Ureter (tissue), 1 donor: ENCODE measurements around the gene BICDL2. TPM values are rescaled to one million over a fixed set of nuclear protein-coding genes. Genes with fewer than 3 reads are reported as not detected.

ENCODE experiments used
- DNase-seq: peaks from one replicate; pipeline ENCODE4 v3.0.0-alpha.2; 2020; ENCODE audit warnings: low spot score
- total RNA-seq: library from RNA; stranded (reverse); gene quantifications from one replicate; pipeline ENCODE4 v1.2.4, GENCODE V29; 2023
- donor health status: DM: yes; HTN: yes; CAD: no.

BICDL2 gene
- total RNA-seq, 1 donor from 2014 or later, result 94.3 TPM

DNA sequence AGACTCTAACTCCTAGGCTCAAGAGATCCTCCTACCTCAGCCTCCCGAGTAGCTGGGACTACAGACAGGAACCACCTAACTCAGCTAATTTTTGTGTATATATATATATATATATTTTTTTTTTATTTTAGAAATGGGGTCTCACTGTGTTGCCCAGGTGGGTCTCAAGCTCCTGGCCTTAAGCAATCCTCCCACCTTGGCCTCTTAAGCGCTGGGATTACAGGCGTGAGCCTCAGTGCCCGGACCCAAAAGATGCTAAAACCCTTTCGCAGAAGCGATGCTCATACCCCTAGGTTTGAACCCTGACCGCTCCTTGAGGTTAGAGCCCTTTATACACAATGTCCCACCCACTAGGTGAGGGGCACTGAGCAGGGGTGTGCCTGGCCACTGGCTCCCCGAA lies 26.2 kb downstream of the BICDL2 start:
- no peak for DNase-seq

DNA sequence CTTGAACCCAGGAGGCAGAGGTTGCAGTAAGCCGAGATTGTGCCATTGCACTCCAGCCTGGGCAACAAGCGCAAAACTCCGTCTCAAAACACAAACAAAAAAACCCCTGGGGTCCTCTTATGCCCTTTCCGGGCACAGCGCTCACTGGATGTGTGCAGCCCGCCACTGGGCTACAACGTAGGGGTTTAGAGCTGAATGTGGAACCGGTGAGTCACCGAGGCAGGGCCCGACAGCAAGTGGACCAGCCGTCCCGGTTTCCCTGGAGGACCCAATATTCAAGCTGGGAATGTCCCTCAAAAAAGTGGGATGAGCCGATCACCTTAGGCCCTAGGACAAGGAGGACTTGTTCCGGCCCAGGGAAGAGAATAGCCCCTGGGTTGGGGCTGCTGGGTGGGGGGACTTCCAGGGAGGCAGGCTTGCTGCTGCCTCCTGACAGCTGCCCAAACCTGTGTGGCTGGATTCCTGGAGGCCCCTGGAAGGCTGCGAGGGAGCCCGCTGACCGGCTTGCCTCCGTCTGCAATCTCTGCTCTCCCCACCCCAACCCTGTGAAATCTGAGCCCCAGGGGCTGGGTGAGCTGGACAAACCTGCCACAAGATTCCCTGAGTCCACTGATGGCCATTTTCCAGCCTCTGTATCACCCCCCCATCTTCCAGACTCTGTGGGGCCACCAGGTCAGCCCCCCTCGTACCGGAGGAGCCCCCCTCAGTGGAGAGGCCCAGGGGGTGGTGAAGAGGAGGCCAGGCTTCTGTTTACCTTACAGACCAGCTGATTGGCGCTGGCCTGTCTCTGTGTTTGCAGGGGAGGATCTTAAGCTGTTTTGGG lies 27.0 kb downstream of the BICDL2 start:
- DNase-seq, result peak; percentile 81

DNA sequence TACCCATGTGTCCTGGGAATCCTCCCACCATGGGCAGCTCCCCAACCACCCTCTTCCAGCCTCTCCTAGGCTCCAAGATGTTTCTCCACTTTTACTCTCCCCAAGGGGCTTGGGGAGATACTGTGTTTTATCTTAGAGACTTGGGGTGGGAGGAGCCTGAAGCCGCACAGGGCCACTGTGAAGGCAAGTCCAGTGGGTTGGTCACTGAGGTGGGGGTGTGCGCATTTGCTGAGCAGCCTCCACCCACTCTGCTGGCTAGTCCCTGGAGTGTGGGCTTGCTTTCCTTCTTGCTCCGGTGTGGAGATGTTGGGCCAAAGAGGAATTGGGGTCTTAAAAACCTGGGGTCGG lies 28.1 kb downstream of the BICDL2 start:
- DNase-seq, result no peak

DNA sequence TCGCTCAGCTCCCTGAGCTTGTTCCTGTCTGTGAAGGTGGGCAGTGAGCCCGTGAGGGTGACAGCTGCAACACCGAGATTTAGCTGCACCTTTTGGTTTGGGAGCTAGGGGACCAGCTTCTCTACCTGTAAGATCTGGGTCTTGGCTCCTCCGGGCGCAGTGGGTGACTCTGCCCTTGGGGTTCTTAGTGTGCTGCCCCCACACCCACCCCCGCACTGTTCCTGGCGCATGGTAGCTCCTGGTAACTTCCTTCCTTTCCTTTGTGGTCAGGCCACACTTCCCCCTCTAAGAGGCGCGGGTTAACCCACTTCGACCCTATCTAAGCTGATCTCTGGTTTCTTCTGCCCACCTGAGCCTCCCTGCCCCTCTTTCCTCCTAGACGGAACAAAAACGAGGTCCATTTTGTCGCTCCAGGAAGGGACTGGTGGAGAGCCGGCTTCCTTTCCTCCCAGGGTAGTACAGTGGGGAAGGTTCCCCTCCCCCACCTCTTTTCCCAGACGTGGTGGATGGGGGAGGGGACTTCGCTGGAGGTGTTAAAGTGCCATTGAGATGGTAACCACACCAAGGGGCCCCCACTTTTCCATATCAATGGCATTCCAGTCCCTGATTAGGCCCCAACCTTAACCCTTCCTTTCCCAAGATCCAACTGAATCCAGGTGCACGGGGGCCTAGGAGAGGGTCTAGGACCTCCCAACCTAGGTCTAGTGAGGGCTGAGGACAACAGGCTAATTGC lies 28.6 kb downstream of the BICDL2 start:
- no peak for DNase-seq

DNA sequence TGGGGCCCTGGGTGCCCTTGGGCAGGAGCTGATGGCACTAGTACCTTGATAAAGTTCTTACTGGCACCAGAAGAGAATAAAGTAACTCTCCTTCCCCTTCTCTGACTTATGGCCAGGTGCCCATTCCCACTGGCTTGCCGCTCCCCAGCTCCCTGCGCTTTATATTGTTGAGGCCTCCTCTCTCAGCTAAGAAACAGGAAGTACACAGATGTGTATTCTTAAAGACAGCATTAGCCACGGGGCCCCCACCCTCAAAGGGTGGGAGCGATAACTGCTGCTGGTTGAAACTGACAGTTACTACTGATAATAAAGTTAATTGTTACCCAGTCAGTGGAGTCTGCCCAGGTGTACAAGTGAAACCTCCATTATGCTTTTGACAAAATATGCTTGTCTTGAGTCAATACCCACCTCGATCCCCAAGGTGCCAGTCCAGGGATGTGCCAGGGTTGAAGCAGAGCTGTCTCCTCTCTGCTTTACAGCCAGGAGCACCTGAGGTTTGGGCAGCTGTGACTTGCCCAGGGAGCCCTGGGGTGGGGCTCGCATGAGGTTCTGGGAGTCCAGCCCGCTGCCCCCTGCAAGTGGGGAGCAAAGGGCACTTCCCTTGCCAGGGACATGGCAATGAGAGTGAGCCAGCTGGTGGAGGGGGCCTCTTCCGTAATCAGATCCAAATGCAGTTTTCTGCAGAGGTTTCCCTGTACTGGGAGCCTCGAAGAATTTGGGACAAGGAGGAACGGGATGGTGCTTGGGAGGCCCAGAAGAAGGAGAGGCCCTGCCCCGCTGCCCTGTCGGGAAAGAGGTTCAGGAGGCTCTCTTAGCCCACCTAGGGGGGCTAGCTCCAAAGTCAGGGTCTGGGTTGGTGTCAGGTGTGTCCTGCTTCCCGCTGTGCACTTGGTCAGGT lies 29.4 kb downstream of the BICDL2 start:
- DNase-seq, result no peak

DNA sequence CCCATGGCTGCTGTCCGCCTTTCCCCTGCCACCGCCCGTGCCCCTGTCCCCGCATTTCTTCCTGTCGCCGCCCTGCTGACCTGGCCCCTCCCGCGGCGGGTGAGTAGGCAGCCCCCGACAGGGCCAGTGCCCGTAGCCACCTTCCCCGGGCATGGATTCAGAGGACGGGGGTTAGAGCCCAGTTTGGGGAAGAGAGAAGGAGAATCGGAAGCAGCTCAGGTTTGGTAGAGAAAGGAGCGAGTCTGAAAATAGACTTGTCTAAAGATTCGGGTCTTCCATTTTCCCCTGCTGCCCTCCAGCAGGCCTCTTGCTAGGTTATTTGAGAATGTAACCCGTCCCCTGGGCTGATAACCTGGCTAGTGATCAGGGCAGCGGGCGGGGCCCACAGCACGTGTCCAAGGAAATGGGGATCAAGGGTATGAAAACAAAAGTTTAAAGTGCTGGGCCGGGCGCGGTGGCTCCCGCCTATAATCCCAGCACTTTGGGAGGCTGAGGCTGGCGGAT lies 31.9 kb downstream of the BICDL2 start:
- DNase-seq, result no peak

DNA sequence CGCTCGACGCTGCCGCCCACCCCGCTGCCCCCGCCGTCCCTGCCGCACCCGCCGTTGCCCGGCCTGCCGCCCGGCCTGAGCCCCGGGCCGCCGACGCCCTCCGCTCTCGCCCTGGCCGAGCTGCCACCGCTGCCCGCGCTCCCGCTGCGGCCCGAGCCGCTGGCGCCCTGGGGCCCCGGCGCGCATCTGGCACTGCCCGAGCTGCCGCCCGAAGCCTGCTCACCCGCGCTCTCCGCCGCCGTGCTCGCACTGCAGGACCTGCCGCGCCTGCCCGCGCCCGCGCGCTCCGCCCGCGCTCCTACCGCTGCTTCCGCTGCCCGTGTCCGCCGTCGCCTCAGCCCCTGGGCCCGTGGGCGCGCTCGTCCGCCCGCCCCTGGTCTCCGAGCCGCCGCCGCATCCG lies 32.4 kb downstream of the BICDL2 start:
- DNase-seq, result no peak

DNA sequence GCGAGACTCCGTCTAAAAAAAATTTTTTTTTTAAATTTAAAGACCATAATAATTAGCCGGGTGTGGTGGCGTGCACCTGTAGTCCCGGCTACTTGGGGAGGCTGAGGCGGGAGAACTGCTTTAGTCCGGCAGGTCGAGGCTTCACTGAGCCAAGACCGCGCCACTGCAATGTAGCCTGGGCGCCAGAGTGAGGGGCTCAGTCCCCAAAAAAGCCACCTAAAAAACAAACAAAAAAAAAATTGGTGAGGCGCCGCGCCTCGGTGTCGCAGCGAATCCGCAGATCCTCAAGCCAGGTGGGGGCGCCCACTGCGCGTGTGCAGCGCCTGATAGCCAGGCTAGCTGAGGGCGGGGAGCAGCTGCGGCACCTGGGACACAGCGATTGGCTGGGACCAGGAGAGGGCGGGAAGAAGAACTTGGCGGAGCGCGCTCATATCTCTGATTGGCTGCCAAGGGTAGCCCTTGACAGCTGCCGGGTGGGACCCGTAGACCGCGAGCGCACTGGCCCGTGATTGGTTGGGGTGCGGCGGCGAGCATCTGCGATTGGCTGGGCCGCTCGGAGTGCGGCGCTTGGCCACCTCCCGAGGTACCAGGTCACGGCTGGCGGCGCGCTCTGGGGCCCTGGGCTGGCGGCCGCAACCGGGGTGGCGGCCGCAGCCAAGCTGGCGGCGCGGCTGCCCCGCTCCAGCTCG lies 33.0 kb downstream of the BICDL2 start:
- DNase-seq, result peak; percentile 96

DNA sequence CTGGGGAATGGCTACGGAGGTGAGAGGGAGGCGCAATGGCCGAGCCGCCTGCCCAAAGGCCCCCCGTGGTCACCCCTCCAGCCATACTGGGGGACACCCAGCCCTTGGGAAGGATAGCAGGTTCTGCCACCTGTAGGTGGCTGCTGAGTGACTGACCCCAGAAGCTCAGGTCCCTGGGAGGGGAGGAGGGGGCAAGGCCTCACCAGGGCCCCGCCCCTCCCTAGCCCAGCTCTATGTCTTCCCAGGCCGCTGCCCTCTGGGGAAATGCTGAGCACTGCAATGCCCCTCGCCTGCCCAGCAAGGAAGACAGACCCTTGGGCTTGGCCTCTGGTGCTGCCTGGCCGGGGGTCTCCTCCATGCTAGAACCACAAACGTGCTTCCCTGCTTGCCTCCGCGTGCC lies 35.4 kb downstream of the BICDL2 start:
- DNase-seq, result no peak

DNA sequence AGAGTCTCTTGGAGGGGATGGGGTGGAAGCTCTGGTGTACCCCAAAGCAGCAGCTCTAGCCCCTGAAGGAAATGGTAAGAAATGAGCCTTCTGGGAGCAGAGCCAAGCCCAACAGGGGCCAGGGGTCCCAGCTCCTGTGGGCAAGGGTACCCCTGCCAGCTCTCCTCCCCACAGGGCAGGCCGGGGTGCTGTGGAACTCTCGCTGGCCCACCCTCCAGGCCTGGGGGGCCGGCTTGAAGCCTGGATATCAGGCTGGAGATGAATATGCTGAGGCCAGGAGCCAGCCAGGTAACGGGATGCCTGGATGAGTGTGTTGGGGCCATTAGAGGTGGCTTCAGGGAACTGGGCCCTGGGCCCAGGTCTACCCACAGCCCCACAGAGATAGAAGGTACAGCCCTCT lies 36.2 kb downstream of the BICDL2 start:
- no peak for DNase-seq

DNA sequence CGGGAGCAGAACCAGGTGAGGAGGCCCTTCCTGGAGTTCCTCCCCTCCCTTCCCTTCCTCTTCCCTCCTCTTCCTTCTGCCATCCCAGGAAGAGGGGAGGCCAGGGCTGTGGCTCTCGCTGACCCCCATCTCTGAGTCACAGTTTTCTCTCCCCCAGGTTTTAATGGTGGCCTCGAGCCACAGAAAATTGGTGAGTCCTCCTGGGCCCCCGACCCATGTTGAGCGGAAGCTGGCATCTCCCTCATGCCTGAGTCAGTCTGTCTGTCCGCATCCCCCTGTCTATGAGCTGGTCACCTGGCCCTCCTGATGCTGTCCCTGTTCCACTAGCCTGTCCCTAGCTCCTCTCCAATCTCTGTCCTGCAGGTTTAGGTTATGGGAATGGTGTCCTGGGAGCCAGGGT lies 36.8 kb downstream of the BICDL2 start:
- DNase-seq, result no peak

DNA sequence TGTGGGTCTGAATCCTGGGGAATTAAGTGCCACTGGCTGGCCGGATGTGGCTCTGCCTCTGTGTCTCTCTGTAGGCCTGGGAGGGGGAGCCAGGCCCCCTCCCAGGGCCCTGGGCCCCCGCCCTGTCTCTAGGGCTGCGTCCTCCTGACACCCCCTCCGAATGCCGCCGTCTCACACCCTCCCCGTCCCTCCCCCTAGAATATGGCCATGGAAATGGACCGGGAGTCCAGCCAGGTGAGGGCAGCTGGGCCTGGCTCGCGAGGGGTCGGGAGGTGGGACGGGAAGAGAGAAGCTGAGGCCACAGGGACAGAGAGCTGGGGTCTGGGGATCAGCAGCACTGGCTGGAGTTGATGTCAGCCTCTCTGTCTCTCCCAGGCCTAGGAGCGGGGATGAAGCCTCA lies 40.4 kb downstream of the BICDL2 start:
- no peak for DNase-seq

DNA sequence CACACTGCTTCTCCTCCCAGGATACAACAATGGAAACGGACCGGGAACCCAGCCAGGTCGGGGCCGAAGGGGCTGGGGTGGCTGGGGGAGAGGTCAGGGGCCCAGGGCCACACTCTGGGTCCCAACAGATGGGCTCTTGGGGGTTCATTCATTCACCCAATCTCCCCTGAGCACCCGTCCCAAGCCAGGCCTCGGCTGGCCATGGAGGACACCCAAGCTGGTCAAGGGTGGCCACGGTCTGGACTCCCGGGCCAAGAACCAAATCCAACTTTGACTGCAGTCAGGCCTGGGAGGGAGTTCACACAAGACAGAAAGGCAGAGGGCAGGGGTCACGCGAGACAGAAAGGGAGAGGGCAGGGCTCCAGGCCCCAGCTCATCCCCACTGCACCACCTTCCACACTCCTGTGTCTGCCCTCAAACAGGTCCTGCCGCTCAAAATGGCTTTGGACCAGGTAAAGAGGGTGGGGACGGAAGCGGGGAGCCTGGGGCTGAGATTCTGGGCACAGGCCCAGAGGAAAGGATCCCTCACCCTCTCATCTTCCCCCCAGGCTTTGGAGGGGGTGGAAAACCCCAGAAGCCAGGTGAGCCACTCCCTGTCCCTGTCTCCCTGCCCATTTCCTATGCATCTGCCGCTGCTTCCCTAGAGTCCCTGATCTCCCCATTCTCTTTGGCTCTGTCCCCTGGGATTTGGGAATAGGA lies 44.2 kb downstream of the BICDL2 start:
- no peak for DNase-seq

DNA sequence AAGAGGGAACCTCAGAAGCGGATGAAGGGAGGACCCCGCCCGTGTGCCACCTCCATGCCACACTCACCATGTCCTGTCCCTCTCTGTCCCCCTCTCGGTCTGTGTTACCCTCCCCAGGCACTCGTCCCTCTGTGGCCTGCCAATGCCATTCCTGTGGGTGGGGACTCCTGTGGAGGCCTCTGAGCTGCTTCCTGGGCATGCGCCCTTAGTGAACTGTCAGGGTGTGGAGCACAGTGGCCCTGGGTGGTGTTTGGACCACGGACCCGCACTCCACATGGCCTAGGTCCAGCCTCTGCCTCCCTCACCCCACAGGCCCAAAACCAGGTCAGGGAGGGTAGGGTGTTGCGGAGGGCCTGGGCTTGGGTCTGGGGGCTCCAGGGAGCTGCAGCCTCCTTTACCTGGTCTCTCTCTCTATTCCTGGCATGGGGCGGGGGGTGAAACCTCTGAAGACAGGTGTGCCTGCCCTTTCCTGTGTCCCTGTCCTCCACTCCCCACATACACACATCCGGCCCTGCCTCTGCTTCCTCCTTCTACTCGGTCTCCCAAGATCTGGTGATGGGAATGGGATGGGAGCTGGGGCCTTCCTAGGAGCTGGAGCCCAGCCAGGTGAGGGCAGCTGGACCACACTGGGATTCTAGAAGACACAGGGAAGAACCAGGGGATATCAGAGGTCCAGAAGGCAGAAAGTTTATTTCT lies 45.0 kb downstream of the BICDL2 start:
- no peak for DNase-seq

DNA sequence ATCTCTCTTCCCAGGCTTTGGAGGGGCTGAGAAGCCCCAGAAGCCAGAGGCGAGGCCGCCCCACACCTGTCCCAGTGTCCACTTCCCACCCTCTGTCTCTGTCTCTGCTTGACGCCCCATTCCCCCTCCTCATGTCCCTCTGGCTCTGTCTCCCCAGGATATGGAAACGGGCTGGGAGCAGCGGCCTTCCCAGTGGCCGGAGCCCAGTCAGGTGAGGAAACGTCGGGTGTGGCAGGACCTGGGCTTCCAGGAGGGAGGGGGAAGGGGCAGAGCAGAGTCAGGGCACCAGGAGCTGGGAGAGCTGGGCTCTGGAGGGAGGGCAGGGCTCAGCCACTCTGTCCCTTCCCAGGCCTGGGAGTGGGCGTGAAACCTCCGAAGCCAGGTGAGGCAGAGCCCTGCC lies 45.9 kb downstream of the BICDL2 start:
- DNase-seq, result no peak

DNA sequence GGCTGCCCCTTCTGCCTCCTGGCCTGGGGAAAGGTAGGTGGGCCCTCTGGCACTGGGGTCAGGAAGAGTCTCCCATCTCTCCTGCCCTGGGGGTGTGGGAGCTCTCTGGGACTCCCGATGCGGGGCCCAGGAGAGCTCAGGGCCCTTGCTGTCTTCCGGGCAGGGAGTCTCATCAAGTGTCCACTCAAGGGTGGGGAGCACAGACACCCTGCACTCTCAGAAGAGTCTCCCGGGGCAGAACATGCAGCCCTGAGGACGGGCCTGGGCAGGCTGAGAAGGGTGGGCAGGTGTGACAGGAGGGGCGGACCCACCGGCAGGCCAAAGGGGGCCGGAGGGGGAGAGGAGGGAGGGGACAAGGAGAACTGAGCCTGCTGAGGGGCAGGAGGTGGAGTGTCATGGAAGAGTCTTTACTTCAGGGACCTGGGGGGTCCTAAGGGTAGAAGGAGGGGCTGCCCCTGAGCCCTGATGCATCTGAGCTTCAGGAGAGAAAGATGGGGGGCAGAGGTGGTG lies 48.1 kb downstream of the BICDL2 start:
- no peak for DNase-seq

DNA sequence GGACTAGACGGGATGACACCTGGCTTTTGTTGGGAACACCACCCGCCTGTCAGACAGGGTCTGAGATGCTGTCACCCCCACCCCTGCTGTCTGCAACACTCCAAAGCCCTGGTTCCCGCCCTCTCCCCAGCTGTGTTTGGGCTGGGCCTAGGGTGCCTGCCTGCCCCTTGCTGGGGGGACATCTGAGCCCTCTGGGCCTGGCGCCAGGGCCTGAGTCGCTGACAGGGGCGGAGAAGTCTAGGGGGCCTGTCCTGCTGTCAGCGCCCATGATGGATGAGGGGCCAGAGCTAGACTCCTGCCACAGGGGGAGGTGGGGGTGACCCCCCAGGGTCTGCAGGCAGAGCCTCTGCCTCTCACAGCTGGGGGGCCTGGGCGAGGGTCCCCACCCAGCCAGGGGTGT lies 48.9 kb downstream of the BICDL2 start:
- no peak for DNase-seq

DNA sequence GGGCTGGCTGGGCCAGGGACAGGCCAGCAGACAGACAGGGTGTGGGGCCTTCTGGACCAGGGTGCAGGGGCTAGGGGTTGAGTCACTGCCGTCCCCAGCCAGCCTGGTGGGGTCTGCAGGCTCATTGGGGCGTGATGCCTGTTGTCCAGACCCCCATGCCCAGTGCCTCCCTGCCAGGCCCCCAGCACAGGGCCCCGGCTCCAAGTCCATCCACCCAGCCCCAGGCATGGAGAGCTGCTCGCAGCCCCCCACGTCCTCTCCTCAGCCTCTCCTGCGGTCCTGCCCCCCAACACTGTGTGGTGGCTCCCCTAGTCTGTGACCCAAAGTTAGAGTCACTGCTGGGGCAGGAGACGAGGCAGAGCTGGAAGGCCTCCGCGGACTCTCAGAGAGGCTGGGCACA lies 49.5 kb downstream of the BICDL2 start:
- DNase-seq, result no peak

DNA sequence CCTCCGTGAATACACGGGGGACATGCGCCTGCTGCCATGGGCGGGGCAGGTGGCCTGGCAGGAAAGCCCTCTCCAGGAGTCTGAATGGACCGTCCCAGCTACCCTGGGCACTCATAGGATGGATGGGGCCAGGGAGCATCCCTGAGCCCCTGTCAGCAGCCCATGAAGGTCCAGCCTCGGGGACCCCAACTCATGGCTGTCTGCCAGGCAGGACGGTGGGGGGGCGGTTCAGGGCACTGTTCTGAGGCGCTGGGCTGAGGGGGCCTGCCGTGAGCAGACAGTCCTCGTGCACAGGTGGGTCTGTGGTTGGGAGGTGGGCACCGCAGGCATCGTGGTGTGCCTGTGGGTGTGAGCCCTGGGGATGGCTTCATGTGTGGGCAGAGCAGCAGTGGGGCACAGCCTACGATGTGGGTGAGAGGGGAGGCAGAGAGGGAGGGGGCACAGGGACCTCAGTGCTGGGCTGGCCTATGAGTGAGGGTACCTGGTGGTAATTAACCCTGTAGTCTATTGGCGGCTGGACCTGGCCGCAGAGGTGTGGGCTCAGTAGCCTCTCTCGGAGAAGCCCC lies 50.0 kb downstream of the BICDL2 start:
- DNase-seq, result no peak

DNA sequence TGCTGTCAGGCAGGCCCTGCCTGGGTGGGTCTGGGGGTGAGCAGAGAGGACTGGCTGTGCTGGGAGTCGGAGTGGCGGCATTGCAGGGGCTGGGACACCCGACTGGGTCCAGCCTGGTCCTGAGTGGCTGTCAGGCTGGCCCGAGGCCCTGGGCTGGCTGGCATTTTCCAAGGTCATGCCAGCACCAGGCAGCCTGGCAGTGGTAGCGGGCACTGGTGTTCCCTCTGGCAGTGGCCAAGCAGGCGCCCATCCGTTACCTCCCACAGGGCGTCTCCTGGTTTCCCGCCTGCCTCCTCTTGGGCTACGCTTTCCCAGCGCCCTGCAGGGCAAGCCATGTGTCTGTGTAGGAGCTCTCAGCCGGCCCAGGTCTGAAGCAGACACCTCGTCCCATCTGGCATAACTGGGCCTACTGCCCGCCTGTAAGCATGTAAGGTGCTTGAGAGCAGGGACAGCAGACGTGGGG lies 50.8 kb downstream of the BICDL2 start:
- DNase-seq, result no peak
